D721Med (cell line): ENCODE measurements around the gene PEX3.

Experiments
- DNase-seq: peaks from one replicate; pipeline ENCODE4 v3.0.0; 2011; ENCODE audit warnings: low spot score; ENCODE audit not compliant: insufficient read length
- FAIRE-seq: peaks from 2 replicates; lab custom pipeline; 2011; peaks lifted over from hg19 to GRCh38; lab: Jason Lieb, UNC
- CTCF ChIP-seq: IDR thresholded peaks from 2 replicates; pipeline ENCODE4 v1.5.1; 2012; ENCODE audit warnings: mild to moderate bottlenecking, control low read depth; ENCODE audit not compliant: insufficient read depth; ENCODE audit errors: missing control alignments

The PEX3 gene

GRCh38 chr6:143471822-143472221, 21.2 kb downstream of the PEX3 start:
- FAIRE-seq (no peak), DNase-seq (no peak)
- no peak for TF ChIP-seq CTCF

- TF ChIP-seq CTCF, result no peak
- no peak for FAIRE-seq
- DNase-seq, result no peak
Measured at GRCh38 chr6:143476545-143476944, 25.9 kb downstream of the PEX3 start.

- FAIRE-seq, result no peak
- TF ChIP-seq CTCF, result no peak
- DNase-seq, result no peak
Measured at GRCh38 chr6:143478479-143479062, 28.0 kb downstream of the PEX3 start.

- DNase-seq (no peak), FAIRE-seq (no peak)
- no peak for TF ChIP-seq CTCF
Measured at GRCh38 chr6:143482593-143482992, 32.0 kb downstream of the PEX3 start.

- DNase-seq (no peak), FAIRE-seq (no peak)
- TF ChIP-seq CTCF, result no peak
Measured at GRCh38 chr6:143485967-143486366, 35.4 kb downstream of the PEX3 start.

- TF ChIP-seq CTCF, result no peak
- FAIRE-seq (no peak), DNase-seq (no peak)
Measured at GRCh38 chr6:143486752-143487151, 36.1 kb downstream of the PEX3 start.

- DNase-seq (no peak), FAIRE-seq (no peak)
- no peak for TF ChIP-seq CTCF
Measured at GRCh38 chr6:143490244-143490643, 39.6 kb downstream of the PEX3 start.
